ENCODE results near the gene IL31RA.

IL31RA gene

DNA sequence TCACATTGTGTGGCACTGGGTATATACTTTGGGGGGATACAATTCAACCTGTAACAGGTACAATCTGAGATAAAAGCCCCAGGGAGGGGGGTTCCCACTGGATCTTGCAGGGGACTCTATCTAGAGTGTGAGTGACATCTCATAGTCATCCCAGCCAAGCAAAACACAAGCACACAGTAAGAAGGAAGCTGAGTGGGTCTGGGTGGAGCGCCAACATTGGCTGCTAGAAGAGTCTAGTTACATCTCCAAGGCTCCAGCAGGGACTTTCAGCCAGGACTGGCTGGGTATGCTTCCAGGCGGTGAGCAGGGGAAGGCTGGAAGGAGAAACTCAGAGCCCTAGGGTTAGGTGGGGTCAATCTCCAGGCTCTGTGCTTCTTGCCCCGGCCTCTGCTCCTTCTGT, 53.0 kb downstream of the IL31RA start:
- no peak for DNase-seq

DNA sequence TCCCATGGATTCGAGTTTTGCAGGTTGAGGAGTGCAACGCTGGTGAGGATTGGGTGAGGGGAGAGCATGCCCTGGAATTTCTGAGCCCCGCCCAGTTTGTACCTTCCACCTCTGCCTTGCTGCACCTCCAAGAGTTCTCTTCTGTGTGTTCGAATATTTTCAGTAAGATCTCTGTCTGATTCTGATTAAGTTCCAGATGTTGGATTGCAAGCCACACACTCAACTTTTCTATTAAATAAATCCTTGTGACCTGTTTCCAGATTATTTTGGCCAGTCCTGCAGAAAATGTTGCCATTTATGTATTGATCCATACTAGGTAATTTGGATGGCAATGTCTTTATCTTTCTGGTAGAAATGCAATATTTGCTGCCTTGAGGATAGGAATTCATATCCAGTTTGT, 54.1 kb downstream of the IL31RA start:
- no peak for DNase-seq

DNA sequence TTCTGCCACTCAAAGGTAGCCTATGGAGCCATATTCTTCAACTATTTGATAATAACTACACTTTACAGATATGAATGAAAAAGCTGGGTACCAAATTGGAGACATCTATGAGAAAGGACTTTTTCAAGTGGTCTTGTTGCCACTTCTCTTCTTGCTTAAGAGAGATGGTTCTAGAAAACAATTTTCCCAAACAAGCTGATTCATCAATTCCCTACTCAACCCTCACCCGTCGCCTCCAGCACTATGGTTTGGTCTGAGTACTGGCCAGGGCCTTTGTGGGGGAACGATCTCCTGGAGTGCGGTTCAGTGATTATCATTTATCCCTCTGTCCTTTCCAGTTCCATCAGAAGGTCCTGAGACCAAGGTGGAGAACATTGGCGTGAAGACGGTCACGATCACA, 56.8 kb downstream of the IL31RA start:
- no peak for DNase-seq

DNA sequence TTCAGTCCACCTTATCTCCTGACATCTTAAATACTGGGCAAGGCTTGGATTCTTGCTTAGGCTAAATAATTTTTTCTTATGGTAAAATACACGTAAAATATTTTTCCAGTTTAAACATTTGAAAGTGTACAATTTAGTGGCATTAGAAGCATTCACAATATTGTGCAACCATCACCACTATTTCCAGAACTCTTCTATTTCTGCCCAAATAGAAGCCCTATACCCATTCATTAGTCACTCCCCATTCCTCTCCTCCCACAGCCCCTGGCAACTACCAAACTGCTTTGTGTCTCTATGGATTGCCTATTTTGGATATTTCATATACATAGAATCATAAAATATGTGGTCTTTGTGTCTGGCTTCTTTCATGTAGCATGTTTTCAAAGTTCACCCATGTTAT, 57.6 kb downstream of the IL31RA start:
- DNase-seq, result no peak

DNA sequence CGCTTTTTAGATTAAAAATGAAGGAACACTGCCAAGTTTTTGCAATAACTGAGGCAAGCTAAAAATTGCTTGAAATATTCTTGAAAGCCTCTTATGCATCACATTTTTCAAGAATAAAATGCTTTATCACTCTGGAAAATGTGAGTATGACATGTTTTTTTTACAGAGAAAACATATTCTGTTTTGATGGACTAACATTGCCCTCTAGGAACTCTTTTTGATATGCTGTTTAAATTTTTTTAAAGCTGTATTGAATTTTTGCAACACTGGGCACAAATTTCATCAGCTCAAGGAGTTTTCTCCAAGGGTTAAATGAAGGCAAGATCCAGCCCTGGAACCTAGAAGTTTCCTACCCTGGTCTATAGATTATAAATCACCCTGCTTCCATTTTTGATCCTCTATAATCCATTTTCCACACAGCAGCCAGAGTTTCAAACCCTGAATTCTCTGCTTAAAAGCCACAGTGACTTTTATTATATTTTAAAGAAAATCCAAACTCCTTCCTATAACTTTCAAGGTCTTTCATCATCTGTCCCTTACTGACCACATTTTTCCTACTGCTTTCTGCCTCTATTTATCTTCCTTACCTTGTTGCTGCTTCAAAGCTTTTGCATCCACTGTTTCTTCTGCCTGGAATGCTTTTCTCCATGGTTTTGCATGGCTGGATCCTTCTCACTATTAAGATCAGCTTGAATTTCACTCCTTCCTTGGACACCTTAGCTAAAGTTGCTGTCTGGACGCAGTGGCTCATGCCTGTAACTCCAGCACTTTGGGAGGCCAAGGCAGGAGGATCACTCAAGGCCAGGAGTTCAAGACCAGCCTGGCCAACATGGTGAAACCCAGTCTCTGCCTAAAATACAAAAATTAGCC, 60.9 kb downstream of the IL31RA start:
- DNase-seq, result no peak

DNA sequence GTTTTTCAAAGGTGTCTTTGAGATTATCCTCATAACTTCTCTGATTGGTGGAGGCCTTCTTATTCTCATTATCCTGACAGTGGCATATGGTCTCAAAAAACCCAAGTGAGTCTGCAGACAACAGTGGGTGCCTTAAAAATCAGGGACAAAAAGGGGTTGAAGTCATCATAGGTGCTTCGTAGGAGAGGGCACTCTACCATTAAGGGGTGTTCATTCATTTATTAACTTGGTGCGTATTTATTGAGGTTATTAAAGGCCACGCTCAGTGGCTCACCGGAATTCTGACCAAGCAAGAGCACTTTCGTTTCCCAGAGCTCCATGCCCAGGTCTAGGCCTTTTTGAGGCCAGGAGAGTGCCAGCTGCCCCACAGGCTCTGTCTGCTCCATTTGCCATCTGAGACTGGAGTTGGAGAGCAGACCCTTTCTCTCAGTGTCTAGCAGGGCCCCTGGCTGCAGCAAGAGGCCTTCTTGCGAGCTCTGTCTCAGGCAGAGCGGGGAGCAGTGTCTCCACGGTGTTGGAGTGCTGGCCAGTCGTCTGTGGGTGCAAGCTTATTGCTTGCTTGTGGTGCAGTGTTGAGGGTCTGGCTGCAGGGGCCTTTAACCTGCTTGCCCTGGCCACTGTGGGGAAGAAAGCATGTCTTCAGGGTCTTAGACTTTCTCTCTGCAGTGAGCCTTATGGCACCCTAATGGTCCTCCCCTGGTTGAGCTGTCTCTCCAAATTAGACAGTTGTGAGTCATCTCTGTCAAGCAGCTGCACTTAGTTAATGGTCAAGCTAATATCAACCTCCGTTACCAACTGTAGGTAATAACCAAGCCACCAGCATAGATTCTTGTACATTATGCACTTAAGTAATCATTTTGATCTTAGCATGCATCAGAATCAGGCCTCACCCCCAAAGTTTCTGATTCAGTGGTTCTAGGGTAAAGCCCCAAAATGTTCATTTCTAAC, 62.6 kb downstream of the IL31RA start:
- DNase-seq, result no peak

DNA sequence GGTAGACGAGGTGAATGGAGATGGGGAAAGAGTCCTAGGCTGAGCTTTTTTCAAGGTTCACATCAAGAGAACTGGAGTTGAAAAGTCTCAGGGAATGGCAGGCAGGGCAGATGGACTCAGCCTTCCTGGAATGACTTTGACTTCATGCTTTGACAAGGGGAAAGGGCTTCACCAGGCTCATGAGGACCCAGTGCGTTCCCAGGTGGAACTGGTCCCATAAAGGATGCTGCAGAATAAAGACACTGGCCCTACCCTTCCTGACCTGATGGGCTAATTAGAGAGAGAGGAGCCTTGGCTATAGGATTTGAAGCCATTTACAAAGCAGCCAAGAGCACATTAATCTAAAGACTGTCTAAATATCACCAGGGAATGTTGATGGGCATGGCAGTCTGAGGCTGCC, 63.8 kb downstream of the IL31RA start:
- no peak for DNase-seq

DNA sequence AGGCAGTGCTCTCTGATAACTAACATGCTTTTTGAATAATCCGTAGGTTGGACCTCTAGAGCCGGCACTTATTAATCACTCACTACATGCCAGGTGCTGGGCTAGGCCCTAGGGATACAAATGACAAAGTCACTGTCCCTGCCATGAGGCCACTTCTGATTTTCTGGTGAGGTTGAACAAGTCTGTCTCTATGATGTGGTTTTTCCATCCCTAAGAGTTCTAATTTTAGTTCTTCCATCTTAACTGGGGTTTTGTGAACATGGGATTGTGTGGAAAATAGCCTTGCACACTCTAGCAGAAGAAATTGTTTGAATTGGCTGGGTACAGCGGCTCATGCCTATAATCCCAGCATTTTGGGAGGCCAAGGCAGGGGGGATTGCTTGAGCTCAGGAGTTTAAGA, 64.6 kb downstream of the IL31RA start:
- DNase-seq, result no peak

DNA sequence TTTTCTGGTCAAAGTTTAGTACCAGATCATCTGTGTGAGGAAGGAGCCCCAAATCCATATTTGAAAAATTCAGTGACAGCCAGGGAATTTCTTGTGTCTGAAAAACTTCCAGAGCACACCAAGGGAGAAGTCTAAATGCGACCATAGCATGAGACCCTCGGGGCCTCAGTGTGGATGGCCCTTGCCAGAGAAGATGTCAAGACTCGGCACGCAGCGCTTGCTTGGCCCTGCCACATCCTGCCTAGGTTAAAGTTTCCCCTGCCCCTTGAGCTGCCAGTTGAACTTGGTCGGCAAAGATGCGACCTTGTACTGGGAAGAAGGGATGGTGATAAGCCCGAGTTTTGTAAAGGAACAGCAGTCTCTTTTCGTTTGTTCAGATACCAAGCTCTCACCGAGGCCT, 65.8 kb downstream of the IL31RA start:
- DNase-seq, result no peak

DNA sequence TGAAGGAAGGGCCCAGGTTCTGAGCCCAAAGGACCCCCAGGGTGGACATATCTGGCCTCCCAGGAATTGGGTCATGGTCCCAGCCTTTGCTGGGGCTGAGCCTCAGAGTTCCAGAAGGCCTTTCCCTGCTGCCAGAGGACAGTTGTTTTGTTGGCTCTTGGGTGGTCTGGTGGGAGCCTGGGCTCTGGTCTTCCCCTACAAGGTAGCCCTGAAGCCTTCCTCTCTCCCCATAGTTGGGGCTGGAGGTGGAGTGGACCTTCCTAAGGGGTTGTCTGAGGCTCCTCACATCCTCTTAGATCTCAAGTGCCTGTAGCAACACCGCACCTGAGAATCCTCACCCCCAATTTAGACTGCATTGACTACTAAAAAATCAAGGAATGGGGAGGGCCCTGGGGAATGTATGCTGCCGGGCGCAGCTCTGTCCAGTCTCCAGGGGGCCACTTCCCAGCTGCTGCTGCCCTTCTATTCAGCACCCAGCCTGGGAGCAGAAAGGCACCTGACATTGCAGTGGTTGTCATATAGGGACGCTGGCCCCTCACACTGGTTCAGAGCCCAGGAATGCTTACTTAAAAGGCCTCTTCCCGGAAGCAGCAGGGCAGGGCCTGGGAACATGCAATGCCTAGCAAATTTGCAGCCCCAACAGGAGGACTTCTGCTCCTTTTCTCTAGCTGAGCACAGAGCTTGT, 66.4 kb downstream of the IL31RA start:
- no peak for DNase-seq

DNA sequence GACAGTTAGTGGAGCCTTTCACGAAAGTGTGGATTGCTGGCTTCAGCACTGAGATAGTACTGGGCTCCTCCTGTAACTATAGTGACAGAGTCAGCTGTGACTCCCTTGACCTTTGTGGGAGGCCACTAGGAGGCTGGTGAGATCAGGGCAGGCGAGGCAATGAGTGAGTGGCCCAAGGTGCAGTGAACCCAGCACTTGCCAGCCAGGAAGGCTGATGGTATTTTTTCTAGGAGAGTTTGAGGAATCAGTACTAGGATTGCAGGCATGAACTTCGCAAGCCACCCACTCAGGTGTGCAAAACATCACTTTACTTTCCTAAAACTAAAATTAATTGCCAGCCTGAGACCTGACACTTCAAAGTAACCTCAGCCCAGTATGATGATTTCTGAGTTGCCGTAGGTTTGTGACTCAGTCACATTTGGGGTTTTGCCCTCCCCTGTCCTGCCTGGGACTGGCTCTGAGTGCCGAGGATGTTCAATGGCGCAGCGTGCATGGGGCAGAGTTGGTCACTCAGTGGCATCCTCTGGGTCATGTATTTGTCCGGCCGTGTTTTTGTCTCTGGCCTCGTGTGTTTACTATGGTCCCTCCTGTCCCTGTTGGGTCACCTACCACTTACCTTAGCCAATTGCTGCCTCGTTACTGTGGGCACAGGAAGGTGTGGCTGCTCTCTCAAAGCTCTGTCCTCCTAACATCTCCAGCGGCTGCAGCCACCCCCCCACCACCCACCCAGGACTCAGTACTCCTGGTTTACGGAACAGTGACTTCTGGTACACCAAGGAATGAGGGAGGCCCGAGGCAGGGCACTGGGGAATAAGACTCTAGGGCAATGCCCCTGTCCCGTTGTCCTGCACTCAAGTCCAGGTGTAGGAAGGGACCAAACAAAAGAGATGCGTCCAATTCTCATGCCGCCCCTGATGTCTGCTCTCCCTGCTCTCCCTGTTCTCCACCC, 67.2 kb downstream of the IL31RA start:
- DNase-seq, result no peak

DNA sequence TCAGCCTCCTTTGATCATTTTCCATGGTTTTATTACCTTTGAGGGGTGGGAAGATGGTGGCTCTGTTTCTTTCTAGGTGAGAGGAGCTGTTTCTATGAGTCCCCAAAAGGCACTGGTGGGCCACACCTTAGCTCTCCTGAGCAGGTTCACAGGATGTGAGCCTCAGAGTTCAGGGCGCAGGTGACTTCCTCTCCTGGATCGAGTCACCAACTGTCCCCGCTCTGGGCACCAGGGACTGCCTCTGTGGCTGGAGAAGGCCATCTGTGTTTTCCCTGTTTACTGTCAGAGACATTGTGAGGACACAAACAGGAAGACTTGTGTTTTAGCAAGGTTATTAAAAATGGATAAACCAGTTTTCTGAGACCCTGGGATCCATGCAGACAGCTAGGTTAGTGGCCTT, 68.5 kb downstream of the IL31RA start:
- no peak for DNase-seq

DNA sequence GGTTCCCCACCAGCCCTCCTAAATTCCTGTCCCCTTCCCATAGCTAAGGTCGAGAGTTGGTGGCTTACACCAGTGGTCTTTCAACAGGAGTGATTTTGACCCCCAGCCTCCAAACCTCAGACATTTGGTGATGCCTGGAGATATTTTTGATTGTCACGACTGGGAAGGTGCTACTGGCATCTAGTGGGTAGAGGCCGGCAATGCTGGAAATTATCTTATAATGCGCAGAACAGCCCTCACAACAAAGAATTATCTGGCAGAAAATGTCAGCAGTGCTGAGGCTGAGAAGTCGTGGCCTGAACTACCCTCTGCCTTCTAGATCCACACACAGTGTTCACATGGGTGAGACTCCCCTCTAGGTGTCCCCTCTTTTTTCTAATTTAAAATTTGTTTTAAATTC, 69.6 kb downstream of the IL31RA start:
- no peak for DNase-seq

DNA sequence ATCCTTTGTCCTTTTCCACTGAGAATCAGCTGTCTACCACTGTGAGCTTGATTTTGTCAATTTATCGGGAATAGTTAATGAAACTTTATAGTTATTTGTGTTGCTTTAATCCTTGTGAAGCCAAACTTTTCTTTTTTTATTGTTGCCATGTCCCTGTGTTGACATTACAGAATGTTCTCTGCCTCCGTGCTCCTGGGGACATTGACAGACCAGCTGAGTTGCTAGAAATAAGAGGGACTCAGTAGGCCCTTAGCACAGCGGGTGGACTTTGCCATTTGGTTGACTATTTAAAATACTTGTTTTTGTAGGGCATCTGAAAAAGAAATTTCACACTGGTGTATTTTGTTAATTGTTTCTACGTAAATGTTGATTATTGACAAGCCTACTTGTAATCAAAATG, 70.5 kb downstream of the IL31RA start:
- DNase-seq, result no peak

DNA sequence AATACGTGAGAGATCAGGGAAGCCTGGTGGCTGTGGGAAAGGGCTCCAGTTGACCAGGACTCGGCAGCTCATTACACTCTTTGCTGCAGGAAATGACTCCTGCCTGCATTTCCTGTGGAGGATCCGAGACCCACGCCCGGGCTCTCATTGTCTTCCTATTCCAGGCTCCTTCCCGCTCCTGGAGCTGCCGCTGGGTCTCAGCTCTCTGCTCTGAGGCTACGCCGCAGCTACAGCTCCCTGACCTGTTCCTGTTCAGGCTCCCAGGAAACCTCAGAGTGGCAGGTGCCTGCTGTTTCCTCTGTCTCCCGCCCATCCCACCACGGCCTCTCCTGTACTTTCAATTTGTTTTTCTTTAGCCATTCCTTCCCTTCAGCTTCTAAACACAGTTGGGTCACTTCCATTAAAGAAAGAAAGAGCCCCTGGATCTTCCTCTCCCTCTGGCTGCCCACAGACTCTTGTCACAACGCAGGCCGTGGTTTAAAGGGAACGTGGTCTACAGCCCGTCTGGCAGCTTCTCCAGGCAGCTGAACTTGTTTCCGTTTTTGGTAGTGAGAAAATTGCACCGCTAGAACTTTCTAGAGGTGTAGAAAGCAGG, 72.1 kb downstream of the IL31RA start:
- no peak for DNase-seq

DNA sequence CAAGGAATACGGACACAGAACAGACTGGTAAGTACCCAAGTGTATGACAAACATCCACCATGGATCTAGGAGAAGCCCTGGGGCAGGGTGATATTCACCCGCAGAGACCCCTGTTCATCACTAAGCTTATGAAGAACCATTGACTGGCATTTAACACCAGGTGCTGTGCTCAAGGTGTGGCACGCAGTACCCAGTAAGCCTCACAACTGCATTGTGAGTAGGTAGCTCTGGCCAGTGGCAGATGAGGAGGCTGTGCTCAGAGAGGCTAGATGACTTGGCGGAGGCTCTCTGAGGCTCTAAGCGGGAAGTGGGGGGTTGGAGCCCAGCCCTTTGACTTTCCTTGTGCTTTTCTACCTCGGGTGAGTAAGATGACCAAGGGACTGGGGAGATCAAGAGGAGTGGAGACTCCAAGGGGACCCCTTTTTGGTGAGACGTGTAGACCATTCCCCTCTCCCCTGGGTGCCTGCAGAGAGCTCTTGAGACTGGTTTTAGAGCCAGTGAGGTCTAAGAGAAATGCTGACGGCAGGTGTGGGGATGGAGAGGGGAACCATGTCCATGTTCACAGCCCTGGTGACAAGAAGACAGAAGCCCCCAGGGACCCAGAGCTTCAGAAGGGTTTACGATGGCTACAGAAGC, 72.8 kb downstream of the IL31RA start:
- no peak for DNase-seq

DNA sequence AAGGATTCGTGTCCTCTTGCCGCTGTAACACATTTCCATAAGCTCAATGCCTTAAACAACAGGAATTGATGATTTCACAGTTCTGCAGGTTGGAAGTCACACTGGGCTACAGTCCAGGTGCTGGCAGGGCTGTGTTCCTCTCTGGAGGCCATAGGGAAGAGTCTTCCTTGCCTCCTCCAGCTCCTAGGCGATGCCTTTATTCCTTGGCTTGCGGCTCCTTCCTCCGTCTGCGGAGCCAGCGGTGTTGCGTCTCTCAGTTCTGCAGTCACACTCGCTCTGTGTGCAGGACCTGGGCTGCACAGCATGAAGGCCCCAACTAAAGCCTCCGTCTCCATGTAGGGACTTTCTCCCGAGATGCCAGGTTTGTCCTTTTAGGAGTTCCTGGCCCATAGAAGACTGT, 73.6 kb downstream of the IL31RA start:
- no peak for DNase-seq

DNA sequence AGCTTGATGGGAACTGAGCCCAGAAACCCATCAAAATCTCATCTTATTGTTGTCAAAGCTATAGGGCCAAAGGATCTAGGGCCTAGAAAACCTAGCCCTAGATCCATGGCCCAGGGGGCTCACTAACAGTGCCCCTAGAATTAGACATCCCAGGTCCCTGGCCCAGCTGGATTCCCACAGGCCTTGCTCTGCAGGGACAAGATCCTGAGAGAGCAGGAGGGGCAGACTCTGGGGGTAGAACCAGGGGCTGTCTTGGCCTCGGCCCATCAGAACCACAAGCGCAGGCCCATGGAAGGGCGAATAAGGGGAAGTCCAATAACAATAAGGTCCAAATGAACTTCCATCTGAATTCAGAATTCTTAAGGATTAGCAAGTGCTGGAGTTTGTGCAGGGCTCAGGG, 74.0 kb downstream of the IL31RA start:
- no peak for DNase-seq

DNA sequence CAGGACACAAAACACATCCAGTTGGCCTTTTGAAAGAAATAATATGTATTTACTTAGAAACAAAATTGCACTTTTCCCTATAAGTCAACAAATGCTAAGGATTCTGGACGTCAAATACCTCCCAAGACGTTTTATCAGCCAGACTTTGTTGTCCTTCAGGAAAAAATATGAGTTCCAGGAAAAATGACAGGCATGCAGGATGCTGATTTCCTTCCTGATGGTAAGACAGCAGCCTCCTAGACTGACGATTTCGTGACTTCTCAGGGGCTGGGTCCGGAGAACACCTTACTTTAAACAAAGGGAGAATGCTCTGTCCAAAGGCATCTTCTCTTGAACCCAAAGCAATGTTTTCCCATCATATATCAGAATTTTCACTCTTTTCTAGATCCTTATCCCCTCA, 74.6 kb downstream of the IL31RA start:
- no peak for DNase-seq

DNA sequence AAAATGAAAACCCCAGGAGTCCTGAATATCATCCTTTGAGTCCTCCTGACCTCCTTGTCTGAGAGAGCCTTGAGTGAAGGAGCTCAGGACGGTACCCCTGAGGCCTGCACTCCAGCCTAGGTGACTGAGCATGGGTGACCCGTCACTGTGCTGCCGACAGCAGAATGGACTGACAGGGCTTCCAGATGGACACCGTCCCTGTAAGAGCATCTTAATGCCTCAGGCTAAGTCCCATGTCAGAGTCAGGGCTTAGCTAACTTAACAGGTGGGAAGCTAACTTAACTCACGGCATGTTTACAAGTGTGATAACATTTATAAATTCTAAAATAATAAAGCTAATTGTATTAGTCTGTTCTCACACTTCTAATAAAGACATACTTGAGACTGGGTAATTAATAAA, 75.3 kb downstream of the IL31RA start:
- DNase-seq, result no peak

Measured in NCI-H526 treated with DMSO at 0.1 percent for 48 hours (cell line).